HepG2 (cell line): Measurements from ENCODE around the gene TNFRSF25.
"Not testable (repeated sequence)": the region's sequence is repeated elsewhere in the genome, so short reads cannot be mapped to it uniquely, and the experiment has no call there.

ENCODE experiments used
- CTCF ChIP-seq: sonication (generic); formaldehyde crosslinking; IDR thresholded peaks from 2 replicates; pipeline ENCODE4 v1.5.0; 2020; ENCODE audit warnings: mild to moderate bottlenecking, missing genetic modification reagents, moderate library complexity
- RELA ChIP-seq: sonication (generic); formaldehyde crosslinking; IDR thresholded peaks from 2 replicates; pipeline ENCODE4 v1.4.0; 2020; ENCODE audit warnings: missing genetic modification reagents
- ZC3H4 ChIP-seq: sonication (generic); formaldehyde crosslinking; IDR thresholded peaks from 2 replicates; pipeline ENCODE4 v1.4.0; 2020; ENCODE audit warnings: missing genetic modification reagents, borderline replicate concordance
- ZKSCAN8 ChIP-seq: IDR thresholded peaks from 2 replicates; pipeline ENCODE4 v1.6.1; 2016; ENCODE audit warnings: borderline replicate concordance, missing genetic modification reagents, missing compliant biosample characterization

GRCh38 chr1:6455752-6456520 lies 10.0 kb downstream of the TNFRSF25 start:
- TF ChIP-seq RELA (CRISPR knock-in tag); ZKSCAN8 (CRISPR knock-in tag); CTCF; ZC3H4 (CRISPR knock-in tag): not testable (repeated sequence)
